ENCODE measurements around the gene XKR7. TPM values are rescaled to one million over a fixed set of nuclear protein-coding genes. Genes with fewer than 3 reads are reported as not detected.
"Not testable (repeated sequence)": the region's sequence is repeated elsewhere in the genome, so short reads cannot be mapped to it uniquely, and the experiment has no call there.

The XKR7 gene
- total RNA-seq, 2 donors from 2014 or later: not detected

DNA sequence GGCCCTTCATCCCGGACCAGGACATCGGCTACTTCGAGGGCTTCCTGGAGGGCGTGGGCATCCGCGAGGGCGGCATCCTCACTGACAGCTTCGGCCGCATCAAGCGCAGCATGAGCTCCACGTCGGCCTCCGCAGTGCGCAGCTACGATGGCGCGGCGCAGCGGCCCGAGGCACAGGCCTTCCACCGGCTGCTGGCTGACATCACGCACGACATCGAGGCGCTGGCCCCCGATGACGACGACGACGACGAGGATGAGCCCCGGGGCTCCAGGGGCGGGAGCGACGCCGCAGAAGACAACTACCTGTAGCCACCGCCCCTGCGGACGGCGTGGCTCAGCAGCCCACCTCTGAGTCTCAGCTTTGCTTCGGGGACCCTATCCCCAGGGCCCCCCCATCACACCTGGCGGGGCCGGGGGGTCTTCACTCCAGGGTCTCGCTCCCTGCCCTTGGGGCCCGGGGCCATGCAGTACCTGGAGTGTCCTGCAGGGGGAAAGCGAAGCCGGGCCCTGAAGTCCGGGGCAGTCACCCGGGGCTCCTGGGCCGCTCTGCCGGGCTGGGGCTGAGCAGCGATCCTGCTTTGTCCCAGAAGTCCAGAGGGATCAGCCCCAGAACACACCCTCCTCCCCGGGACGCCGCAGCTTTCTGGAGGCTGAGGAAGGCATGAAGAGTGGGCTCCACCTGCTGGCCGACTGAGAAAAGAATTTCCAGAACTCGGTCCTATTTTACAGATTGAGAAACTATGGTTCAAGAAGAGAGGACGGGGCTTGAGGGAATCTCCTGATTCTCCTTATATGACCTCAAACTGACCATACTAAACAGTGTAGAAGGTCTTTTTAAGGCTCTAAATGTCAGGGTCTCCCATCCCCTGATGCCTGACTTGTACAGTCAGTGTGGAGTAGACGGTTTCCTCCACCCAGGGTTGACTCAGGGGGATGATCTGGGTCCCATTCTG, 63.3 kb downstream of the XKR7 start:
- peak; percentile 86 for TF ChIP-seq CTCF (IDR thresholded peaks at IDR 0.05)
- Histone ChIP-seq H3K27ac (no peak overlapping the region), H3K4me1 (ENCODE audit: control insufficient read depth in 1 of 2, low read depth in 2 of 2) (peaks cover 4 to 6% of the 10 kb centered on the region in 2 donors), H3K9me3 (no peaks in the 10 kb centered on the region), H3K36me3 (no peaks in the 10 kb centered on the region), H3K4me3 (peak overlapping the region; percentile 62), H3K27me3 (replicated peaks; ENCODE audit: insufficient read depth) (no peaks in the 10 kb centered on the region)
- DNase-seq (ENCODE audit: low spot score) (peak; percentile 42), ATAC-seq (ENCODE audit: insufficient number of reproducible peaks, low FRiP score, low read depth) (peak; percentile 40)

- TF ChIP-seq CTCF (IDR thresholded peaks at IDR 0.05): no peak
- ATAC-seq (ENCODE audit: insufficient number of reproducible peaks, low FRiP score, low read depth) (no peak), DNase-seq (ENCODE audit: low spot score) (no peak)
- H3K36me3 ChIP-seq: no peaks in the 10 kb centered on the region
- no peaks in the 10 kb centered on the region for H3K27me3 ChIP-seq (replicated peaks; ENCODE audit: insufficient read depth)
- H3K4me1 ChIP-seq (ENCODE audit: control insufficient read depth in 1 of 2, low read depth in 2 of 2): peaks cover 4 to 6% of the 10 kb centered on the region in 2 donors
- H3K27ac ChIP-seq: no peak overlapping the region
- no peak overlapping the region for H3K4me3 ChIP-seq
- H3K9me3 ChIP-seq: no peaks in the 10 kb centered on the region
Observed at GRCh38 chr20:32033316-32033715, 65.4 kb downstream of the XKR7 start.

DNA sequence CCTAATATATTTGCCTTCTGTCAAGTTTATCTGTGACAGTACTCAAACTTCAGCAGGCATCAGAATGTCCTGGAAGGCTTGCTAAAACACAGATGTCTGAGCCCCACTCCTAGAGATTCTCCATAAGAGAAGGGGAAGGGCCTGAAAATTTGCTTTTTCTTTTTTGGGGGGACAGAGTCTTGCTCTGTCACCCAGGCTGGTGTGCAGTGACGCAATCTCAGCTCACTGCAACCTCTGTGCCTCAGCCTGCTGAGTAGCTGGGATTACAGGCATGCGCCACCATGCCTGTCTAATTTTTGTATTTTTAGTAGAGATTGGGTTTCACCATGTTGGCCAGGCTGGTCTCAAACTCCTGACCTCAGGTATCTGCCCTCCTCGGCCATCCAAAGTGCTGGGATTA, 65.8 kb downstream of the XKR7 start:
- H3K27ac ChIP-seq; H3K4me1 ChIP-seq (ENCODE audit: control insufficient read depth in 1 of 2, low read depth in 2 of 2); DNase-seq (ENCODE audit: low spot score): not testable (repeated sequence)

DNA sequence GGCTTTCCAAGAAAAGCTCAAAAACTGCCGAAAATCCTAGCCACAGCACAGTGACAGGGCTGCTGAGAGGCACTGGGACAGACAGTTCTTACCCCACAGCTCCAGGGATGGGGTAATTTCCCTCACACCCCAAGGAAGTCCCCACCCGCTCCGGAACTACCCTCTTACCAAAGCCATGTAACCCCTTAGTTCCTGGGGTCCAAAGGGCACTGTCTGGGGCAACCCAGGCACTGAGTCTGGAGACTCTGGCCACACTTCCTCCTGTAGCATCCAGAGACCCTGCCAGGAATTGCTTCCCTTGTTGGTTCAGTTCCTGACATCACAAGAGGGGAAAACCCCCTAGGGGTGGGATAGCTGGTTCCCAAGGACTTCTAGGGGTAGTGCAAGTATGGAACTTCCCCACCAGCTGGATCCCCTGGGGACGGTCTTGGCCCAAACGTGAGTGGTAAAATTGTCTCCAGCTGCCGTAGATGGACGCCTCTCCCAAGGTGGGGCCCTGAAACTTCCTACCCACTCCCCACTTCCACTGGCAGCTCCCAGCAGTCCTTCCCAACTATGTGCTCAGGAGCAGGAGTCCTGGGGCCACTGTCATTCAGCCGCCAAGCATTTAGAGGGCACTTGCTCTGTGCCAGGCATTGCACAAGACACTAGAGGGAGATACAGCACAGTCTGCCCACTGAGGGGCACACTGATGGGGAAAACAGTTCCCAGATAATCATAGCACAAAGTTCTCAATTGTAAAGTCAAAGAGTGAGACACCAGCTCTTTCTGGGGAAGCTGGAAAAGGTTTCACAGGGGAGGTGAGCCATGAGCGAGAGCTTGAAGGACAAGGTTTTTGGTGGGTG, 66.9 kb downstream of the XKR7 start:
- ATAC-seq (ENCODE audit: insufficient number of reproducible peaks, low FRiP score, low read depth): no peak
- no peaks in the 10 kb centered on the region for H3K36me3 ChIP-seq
- no peak for DNase-seq (ENCODE audit: low spot score)
- H3K27me3 ChIP-seq (replicated peaks; ENCODE audit: insufficient read depth): no peaks in the 10 kb centered on the region
- no peak for TF ChIP-seq CTCF (IDR thresholded peaks at IDR 0.05)
- no peak overlapping the region for H3K4me3 ChIP-seq
- no peak overlapping the region for H3K27ac ChIP-seq
- no peaks in the 10 kb centered on the region for H3K9me3 ChIP-seq
- H3K4me1 ChIP-seq (ENCODE audit: control insufficient read depth in 1 of 2, low read depth in 2 of 2): peaks cover 4 to 6% of the 10 kb centered on the region in 2 donors

More for the DNA sequence above, 65.8 kb downstream of the XKR7 start:
- H3K9me3 ChIP-seq; H3K27me3 ChIP-seq (replicated peaks; ENCODE audit: insufficient read depth); H3K36me3 ChIP-seq; H3K4me3 ChIP-seq; ATAC-seq (ENCODE audit: insufficient number of reproducible peaks, low FRiP score, low read depth): not testable (repeated sequence)

GRCh38 chr20:32035426-32035779, 67.5 kb downstream of the XKR7 start:
- no peak overlapping the region for H3K27ac ChIP-seq
- no peaks in the 10 kb centered on the region for H3K9me3 ChIP-seq
- ATAC-seq (ENCODE audit: insufficient number of reproducible peaks, low FRiP score, low read depth): no peak
- no peak for TF ChIP-seq CTCF (IDR thresholded peaks at IDR 0.05)
- no peaks in the 10 kb centered on the region for H3K36me3 ChIP-seq
- H3K27me3 ChIP-seq (replicated peaks; ENCODE audit: insufficient read depth): no peaks in the 10 kb centered on the region
- no peak for DNase-seq (ENCODE audit: low spot score)
- H3K4me3 ChIP-seq: no peak overlapping the region
- H3K4me1 ChIP-seq (ENCODE audit: control insufficient read depth in 1 of 2, low read depth in 2 of 2): peaks cover 4 to 6% of the 10 kb centered on the region in 2 donors

Data from thoracic aorta (tissue), 2 donors.